ENCODE measurements around the gene CTRB1. TPM values are rescaled to one million over a fixed set of nuclear protein-coding genes. Genes with fewer than 3 reads are reported as not detected.

Gene CTRB1
- total RNA-seq (2022) = not detected in 2 replicates
- Bru-seq, nascent RNA = percentile 11 among the genes with signal in this experiment
- BruChase-seq, experiment 1, labeled RNA remaining after a 6-hour chase = percentile 38 among the genes with signal in this experiment
- percentile 20 among the genes with signal in this experiment for BruChase-seq, experiment 2, labeled RNA remaining after a 2-hour chase
- long read RNA-seq = 0 reads

GRCh38 chr16:75218256-75219076, at the start of gene CTRB1:
Gene CTRB1 (plus strand): TSS chr16:75218988. CDS start chr16:75219008, 20 bp downstream.
- Mint-ChIP-seq H3K27me3 (ENCODE audit: insufficient read depth, unreplicated experiment) (no peaks in the 10 kb centered on the region), H3K4me3 (ENCODE audit: unreplicated experiment) (no peak within 1 kb of the TSS), H3K9me3 (ENCODE audit: unreplicated experiment) (no peaks in the 10 kb centered on the region), H3K27ac (ENCODE audit: low read depth, unreplicated experiment) (no peak within 1 kb of the TSS), H3K4me1 (ENCODE audit: insufficient read depth, unreplicated experiment) (no peaks in the 10 kb centered on the region), H3K36me3 (ENCODE audit: insufficient read depth, unreplicated experiment) (no peaks in the 10 kb centered on the region)
- POLR2A ChIA-PET = no interaction called here
- no peak for DNase-seq (ENCODE audit: unreplicated experiment)
- BruUV-seq (replicated peaks) = no TSS peak
- TF ChIP-seq, protein P1, sequence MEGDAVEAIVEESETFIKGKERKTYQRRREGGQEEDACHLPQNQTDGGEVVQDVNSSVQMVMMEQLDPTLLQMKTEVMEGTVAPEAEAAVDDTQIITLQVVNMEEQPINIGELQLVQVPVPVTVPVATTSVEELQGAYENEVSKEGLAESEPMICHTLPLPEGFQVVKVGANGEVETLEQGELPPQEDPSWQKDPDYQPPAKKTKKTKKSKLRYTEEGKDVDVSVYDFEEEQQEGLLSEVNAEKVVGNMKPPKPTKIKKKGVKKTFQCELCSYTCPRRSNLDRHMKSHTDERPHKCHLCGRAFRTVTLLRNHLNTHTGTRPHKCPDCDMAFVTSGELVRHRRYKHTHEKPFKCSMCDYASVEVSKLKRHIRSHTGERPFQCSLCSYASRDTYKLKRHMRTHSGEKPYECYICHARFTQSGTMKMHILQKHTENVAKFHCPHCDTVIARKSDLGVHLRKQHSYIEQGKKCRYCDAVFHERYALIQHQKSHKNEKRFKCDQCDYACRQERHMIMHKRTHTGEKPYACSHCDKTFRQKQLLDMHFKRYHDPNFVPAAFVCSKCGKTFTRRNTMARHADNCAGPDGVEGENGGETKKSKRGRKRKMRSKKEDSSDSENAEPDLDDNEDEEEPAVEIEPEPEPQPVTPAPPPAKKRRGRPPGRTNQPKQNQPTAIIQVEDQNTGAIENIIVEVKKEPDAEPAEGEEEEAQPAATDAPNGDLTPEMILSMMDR (IDR thresholded peaks at IDR 0.05; ENCODE audit: unreplicated experiment) = no peak
- intact Hi-C loops (cut with micrococcal nuclease) = no loop called here
- CTCF ChIA-PET = interaction anchor here (0.7 to 1.9 kb wide), 4 partner anchors 16 to 32 kb away, joined by 3 to 10 read pairs (median 3); no protein-coding TSS in a partner anchor

- no peak for DNase-seq (ENCODE audit: unreplicated experiment)
- H3K27me3 Mint-ChIP-seq (ENCODE audit: insufficient read depth, unreplicated experiment) = no peaks in the 10 kb centered on the region
- no peak overlapping the region for H3K27ac Mint-ChIP-seq (ENCODE audit: low read depth, unreplicated experiment)
- TF ChIP-seq, protein P1 (IDR thresholded peaks at IDR 0.05; ENCODE audit: unreplicated experiment) = no peak
- H3K4me3 Mint-ChIP-seq (ENCODE audit: unreplicated experiment) = no peak overlapping the region
- H3K4me1 Mint-ChIP-seq (ENCODE audit: insufficient read depth, unreplicated experiment) = no peaks in the 10 kb centered on the region
- ChIA-PET POLR2A (no interaction called here), CTCF (interaction anchor here (0.5 to 1.9 kb wide), 2 partner anchors 30 to 1332 kb away, joined by 4 to 7 read pairs; no protein-coding TSS in a partner anchor)
- intact Hi-C loops (cut with micrococcal nuclease) = no loop called here
- H3K36me3 Mint-ChIP-seq (ENCODE audit: insufficient read depth, unreplicated experiment) = peaks cover 63% of the 10 kb centered on the region
- BruUV-seq (replicated peaks) = TSS peak; percentile 16
- H3K9me3 Mint-ChIP-seq (ENCODE audit: unreplicated experiment) = peaks cover 56% of the 10 kb centered on the region
These were observed 48.8 kb upstream of the CTRB1 start for GRCh38 chr16:75169899-75170405.

GRCh38 chr16:75172578-75172977, 46.2 kb upstream of the CTRB1 start:
- ChIA-PET POLR2A (interaction anchor here (0.6 kb wide), 1 partner anchor 15 kb away, joined by 3 read pairs; no protein-coding TSS in a partner anchor), CTCF (interaction anchor here (0.7 to 1.3 kb wide), 2 partner anchors 14 to 27 kb away, joined by 3 to 4 read pairs; no protein-coding TSS in a partner anchor)
- DNase-seq (ENCODE audit: unreplicated experiment) = no peak
- Mint-ChIP-seq H3K9me3 (ENCODE audit: unreplicated experiment) (peaks cover 57% of the 10 kb centered on the region), H3K4me3 (ENCODE audit: unreplicated experiment) (no peak overlapping the region), H3K36me3 (ENCODE audit: insufficient read depth, unreplicated experiment) (peaks cover 41% of the 10 kb centered on the region), H3K27me3 (ENCODE audit: insufficient read depth, unreplicated experiment) (no peaks in the 10 kb centered on the region), H3K4me1 (ENCODE audit: insufficient read depth, unreplicated experiment) (no peaks in the 10 kb centered on the region), H3K27ac (ENCODE audit: low read depth, unreplicated experiment) (no peak overlapping the region)
- intact Hi-C loops (cut with micrococcal nuclease) = no loop called here
- TF ChIP-seq, protein P1 (IDR thresholded peaks at IDR 0.05; ENCODE audit: unreplicated experiment) = no peak
- BruUV-seq (replicated peaks) = no TSS peak

DNA sequence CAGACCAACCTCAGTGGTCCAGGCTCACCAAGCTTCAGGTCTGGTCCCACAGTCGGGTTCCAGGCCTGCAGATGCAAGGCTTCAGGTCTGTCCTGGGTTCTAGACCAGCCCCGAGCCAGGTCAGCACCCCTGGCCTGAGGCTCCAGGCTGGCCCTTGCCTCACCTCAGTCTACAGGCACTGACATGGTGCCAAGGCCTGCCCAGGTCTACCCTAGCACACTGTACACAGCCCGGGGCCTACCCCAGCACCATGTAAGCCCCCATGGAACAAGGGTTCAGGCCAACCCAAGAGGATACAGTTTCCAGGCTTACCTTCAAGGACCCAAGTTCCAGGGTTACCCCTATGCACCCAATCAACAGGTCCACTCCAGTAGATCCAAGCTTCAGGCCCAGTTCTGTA, 43.7 kb upstream of the CTRB1 start:
- no TSS peak for BruUV-seq (replicated peaks)
- Mint-ChIP-seq H3K36me3 (ENCODE audit: insufficient read depth, unreplicated experiment) (peaks cover 16% of the 10 kb centered on the region), H3K27me3 (ENCODE audit: insufficient read depth, unreplicated experiment) (no peaks in the 10 kb centered on the region), H3K4me3 (ENCODE audit: unreplicated experiment) (no peak overlapping the region), H3K9me3 (ENCODE audit: unreplicated experiment) (peaks cover 36% of the 10 kb centered on the region), H3K4me1 (ENCODE audit: insufficient read depth, unreplicated experiment) (no peaks in the 10 kb centered on the region), H3K27ac (ENCODE audit: low read depth, unreplicated experiment) (no peak overlapping the region)
- CTCF ChIA-PET = interaction anchor here (1.9 kb wide), 1 partner anchor 25 kb away, joined by 6 read pairs; no protein-coding TSS in a partner anchor
- POLR2A ChIA-PET = no interaction called here
- TF ChIP-seq, protein P1 (IDR thresholded peaks at IDR 0.05; ENCODE audit: unreplicated experiment) = no peak
- intact Hi-C loops (cut with micrococcal nuclease) = no loop called here
- DNase-seq (ENCODE audit: unreplicated experiment) = no peak
